Measurements from ENCODE around the gene NRM. TPM values are rescaled to one million over a fixed set of nuclear protein-coding genes. Genes with fewer than 3 reads are reported as not detected.

Gene NRM
- total and polyA plus RNA-seq, 2 of the 13 experiments (the other 11 are each of a cell fraction or from before 2014, with no cell fraction given) = 12.5 to 16.0 TPM

DNA sequence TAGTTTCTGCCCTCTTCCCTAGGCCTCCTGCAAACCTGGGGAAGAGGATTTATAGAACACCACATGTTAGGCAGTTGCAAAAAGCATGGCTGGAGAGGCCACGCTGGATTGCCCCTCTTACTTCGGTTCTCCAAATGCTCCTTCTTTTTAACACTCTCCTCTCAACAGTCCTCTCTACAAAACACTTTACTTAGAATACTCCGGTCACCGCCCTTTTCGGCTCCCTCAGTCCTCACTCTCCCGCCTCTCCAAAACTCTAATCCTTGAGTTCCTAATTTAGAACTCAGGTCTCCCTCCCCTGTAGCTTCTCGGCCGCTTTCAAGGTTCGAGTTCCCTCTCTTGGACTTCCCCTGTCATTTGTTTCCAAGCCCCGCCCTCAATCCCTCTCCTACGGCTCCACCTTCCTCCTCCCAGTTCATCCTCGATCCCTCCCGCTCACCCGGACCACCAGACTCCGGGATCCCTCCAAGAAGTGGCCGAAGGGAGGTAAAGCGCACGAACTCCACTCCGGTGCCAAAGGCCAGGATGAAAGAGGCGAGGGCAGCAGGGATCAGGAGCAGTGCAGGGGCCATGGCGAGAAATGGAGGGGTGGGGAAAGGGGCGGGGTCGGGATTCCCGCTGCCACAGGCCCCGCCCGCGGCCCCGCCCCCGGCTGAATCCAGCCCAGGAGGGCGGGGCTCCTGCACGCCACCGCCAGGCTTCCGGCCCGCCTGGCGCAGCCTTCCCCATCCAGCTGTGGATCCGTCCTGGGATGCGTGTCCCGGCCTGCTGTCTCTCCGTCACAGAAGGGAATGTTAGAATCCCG lies at the start of gene NRM (continued):
- TF ChIP-seq TEAD3 (CRISPR knock-in tag; optimal IDR thresholded peaks at IDR 0.05; ENCODE audit: borderline replicate concordance) (peak; percentile 58), ZNF230 (CRISPR knock-in tag; IDR thresholded peaks at IDR 0.05) (no peak), ZFP37 (CRISPR knock-in tag; IDR thresholded peaks at IDR 0.05; ENCODE audit: borderline replicate concordance) (0 out of 2 replicates have a peak, but pooled peaks have one; percentile 70), MLLT10 (CRISPR knock-in tag; IDR thresholded peaks at IDR 0.05) (no peak), NR2C2 (CRISPR knock-in tag; IDR thresholded peaks at IDR 0.05; ENCODE audit: borderline replicate concordance) (no peak; the same call in 1 of the 2 replicates), HNF4G (IDR thresholded peaks at IDR 0.05; ENCODE audit: borderline replicate concordance, low read depth, low read length) (0 out of 2 replicates have a peak, but pooled peaks have one; percentile 2), HNF4G (CRISPR knock-in tag; IDR thresholded peaks at IDR 0.05; ENCODE audit: borderline replicate concordance, low read depth) (no peak), MLXIP (CRISPR knock-in tag; IDR thresholded peaks at IDR 0.05; ENCODE audit: borderline replicate concordance) (no peak; the same call in 1 of the 2 replicates), PHB2 (IDR thresholded peaks at IDR 0.05; ENCODE audit: partially characterized antibody) (no peak), ZBTB8A (CRISPR knock-in tag; IDR thresholded peaks at IDR 0.05; ENCODE audit: borderline replicate concordance, low read depth) (no peak), ZNF749 (CRISPR knock-in tag; IDR thresholded peaks at IDR 0.05; ENCODE audit: borderline replicate concordance) (peak; percentile 68; the same call in 1 of the 2 replicates), TBP (CRISPR knock-in tag; IDR thresholded peaks at IDR 0.05) (no peak), IRX3 (CRISPR knock-in tag; IDR thresholded peaks at IDR 0.05; ENCODE audit: borderline replicate concordance, low read depth) (no peak), ZNF639 (CRISPR knock-in tag; conservative IDR thresholded peaks at IDR 0.05) (no peak), HES4 (CRISPR knock-in tag; IDR thresholded peaks at IDR 0.05; ENCODE audit: borderline replicate concordance) (peak; percentile 85; the same call in 1 of the 2 replicates)
- TF ChIP-seq, protein P1, sequence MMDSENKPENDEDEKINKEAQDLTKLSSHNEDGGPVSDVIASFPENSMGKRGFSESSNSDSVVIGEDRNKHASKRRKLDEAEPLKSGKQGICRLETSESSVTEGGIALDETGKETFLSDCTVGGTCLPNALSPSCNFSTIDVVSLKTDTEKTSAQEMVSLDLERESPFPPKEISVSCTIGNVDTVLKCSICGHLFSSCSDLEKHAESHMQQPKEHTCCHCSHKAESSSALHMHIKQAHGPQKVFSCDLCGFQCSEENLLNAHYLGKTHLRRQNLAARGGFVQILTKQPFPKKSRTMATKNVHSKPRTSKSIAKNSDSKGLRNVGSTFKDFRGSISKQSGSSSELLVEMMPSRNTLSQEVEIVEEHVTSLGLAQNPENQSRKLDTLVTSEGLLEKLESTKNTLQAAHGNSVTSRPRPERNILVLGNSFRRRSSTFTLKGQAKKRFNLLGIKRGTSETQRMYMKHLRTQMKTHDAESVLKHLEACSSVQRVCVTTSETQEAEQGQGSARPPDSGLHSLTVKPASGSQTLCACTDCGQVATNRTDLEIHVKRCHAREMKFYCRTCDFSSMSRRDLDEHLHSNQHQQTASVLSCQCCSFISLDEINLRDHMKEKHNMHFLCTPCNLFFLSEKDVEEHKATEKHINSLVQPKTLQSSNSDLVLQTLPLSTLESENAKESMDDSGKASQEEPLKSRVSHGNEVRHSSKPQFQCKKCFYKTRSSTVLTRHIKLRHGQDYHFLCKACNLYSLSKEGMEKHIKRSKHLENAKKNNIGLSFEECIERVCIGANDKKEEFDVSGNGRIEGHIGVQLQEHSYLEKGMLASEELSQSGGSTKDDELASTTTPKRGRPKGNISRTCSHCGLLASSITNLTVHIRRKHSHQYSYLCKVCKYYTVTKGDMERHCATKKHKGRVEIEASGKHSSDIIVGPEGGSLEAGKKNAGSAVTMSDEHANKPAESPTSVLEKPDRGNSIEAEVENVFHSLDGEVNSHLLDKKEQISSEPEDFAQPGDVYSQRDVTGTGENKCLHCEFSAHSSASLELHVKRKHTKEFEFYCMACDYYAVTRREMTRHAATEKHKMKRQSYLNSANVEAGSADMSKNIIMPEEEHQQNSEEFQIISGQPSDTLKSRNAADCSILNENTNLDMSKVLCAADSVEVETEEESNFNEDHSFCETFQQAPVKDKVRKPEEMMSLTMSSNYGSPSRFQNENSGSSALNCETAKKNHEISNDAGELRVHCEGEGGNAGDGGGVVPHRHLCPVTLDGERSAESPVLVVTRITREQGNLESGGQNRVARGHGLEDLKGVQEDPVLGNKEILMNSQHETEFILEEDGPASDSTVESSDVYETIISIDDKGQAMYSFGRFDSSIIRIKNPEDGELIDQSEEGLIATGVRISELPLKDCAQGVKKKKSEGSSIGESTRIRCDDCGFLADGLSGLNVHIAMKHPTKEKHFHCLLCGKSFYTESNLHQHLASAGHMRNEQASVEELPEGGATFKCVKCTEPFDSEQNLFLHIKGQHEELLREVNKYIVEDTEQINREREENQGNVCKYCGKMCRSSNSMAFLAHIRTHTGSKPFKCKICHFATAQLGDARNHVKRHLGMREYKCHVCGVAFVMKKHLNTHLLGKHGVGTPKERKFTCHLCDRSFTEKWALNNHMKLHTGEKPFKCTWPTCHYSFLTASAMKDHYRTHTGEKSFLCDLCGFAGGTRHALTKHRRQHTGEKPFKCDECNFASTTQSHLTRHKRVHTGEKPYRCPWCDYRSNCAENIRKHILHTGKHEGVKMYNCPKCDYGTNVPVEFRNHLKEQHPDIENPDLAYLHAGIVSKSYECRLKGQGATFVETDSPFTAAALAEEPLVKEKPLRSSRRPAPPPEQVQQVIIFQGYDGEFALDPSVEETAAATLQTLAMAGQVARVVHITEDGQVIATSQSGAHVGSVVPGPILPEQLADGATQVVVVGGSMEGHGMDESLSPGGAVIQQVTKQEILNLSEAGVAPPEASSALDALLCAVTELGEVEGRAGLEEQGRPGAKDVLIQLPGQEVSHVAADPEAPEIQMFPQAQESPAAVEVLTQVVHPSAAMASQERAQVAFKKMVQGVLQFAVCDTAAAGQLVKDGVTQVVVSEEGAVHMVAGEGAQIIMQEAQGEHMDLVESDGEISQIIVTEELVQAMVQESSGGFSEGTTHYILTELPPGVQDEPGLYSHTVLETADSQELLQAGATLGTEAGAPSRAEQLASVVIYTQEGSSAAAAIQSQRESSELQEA (CRISPR knock-in tag; IDR thresholded peaks at IDR 0.05; ENCODE audit: not compliant biosample characterization) = no peak

Data from HepG2 (cell line).